Amniotic stem cell (primary cell): ENCODE results near the gene RNASEH1.
A peak's percentile ranks its signal among the peaks of the same experiment; 100 is the strongest.

Experiments used
- DNase-seq: peaks from one replicate; lab custom pipeline; 2025; lab: John Stamatoyannopoulos, UW

The RNASEH1 gene, protein sequence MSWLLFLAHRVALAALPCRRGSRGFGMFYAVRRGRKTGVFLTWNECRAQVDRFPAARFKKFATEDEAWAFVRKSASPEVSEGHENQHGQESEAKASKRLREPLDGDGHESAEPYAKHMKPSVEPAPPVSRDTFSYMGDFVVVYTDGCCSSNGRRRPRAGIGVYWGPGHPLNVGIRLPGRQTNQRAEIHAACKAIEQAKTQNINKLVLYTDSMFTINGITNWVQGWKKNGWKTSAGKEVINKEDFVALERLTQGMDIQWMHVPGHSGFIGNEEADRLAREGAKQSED

DNA sequence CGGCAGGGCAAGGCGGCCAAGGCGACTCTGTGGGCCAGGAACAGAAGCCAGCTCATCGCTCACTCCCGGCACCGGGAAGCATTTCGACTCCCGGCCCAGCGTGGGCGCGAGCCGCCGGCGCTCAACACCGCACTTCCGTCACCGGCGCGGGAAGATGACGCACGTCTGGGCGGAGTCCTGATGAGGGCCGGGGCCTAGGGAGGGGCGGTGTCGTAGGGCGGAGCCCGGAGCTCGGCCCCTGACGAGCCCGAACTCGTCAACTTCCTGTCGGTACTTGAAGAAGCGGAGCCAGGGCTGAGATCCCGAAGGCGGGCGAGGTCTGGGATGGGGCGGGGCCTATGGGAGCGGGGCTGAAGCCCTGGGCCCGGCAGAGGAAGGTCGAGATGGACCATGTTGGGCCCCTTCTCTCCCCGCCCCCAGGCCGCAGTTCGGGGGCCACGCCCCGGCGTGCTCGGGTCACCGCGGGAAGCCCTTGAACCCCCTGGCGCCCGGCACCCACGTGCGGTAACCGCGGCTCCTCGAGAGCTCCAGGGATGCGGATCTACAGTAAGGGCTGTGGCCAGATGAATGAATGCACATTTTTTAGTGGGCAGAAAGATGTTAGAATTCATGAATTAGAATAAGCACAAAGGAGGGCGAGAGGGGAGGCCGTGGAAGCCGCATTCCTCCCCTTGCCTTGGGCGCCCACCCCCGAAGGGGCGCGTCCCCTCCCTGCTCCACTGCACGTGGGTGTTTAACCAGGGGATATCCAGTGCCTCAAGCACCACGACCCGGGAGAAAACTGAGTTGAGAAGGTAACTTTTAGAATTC lies at the start of gene RNASEH1:
Gene RNASEH1 (minus strand): TSS at position 129 of the 810 bp plus-strand sequence. CDS start 73 bp downstream, at position 56.
- DNase-seq: peak; percentile 96

DNA sequence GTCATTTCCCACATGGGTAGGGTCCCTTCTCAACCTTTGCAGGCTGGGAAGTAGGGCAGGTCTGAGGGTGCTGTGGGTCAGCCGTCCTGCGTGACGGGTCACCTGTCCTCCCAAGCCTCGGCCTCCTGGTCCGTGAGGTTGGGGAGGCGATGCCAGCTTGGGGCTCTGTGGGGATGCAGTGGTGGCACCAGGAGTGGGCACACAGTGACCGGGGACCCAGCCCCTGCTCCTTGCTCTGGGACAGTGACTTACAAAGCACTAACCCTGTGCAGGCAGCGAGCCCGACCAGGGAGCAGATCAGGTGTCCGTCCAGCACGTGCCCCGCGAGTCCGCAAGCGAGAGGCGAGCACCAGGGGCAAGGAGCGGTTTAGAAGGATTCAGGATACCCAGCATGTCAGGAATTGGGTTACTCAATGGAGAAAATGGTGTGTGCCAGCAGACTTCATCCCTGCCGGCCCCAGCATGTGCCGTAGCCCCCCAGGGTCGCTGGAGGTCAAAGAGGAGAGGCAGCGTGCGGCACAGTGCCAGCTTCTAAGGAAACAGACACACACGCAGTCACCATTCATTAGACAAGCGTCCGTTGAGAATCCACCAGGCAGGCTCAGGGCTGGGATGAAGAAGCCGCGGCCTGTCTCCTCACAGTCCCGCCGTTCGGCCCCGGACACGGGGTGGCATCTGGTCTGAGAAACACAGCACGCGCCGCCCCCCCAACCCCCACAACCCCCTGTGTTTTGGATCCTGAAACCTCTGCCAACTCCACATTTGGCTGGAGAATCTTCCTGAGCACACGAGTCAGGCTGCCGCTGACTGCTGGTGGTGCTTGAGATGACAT lies 48.5 kb upstream of the RNASEH1 start:
- no peak for DNase-seq

- no peak for DNase-seq
Measured at GRCh38 chr2:3606028-3606369, 47.9 kb upstream of the RNASEH1 start.

- no peak for DNase-seq
Measured at GRCh38 chr2:3604991-3605961, 47.1 kb upstream of the RNASEH1 start.

DNA sequence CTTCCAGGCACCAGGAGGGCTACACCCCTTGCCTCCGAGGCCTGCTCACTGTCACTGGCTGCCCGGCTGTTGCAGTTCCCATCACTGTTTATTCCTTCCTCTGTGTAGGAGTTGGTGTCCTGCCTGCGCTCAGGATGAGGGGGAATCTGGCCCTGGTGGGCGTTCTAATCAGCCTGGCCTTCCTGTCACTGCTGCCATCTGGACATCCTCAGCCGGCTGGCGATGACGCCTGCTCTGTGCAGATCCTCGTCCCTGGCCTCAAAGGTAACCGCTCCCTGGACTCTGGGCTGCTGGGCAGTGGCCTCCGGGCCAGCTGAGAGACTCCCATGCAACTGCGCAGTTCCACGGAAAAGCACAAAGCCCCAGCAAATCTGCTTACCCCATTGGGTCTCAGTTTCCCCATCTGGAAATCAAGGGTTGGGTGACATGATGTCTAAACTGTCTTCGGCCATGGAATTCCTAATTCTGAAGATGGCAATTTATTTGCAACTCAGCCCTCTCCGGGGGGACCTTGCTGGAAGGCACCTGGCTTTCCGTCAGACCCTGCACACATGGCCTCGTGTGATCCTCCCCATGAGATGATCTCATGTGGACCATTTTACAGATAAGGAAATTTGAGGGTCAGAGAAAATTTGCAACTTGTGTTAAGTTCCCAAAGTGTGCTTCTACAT lies 46.2 kb upstream of the RNASEH1 start:
- no peak for DNase-seq

DNA sequence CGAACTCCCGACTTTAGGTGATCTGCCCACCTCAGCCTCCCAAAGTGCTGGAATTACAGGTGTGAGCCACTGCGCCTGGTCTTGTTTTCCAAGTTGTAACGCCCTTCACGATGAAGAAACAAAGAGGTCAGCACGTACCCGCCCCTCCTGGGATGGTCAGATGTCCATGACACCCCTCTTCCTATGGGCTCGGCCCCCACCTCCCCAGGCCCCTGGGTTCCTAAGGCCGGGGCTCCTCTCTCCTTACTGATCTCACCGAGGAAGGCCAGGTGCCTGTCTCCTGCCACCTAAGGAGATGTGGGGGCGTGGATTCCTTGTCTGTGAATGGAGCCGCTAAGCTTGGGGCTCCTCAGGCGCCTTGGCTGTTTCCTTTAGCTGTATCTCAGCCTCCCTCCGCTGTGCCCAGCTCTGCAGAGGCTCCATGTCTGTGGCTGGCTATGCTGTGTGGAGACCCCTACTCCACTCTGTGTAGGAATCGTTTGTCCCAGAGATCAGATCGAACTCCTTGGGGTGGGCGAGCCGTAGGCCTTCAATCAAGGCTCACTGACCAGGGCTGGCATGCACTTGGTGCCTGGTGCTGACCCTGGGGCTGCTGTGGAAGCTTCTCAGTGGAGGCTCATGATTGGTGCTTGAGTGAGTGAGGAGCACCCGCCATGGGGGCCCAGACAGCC lies 45.5 kb upstream of the RNASEH1 start:
- no peak for DNase-seq

GRCh38 chr2:3602553-3603339 lies 44.6 kb upstream of the RNASEH1 start:
- no peak for DNase-seq

DNA sequence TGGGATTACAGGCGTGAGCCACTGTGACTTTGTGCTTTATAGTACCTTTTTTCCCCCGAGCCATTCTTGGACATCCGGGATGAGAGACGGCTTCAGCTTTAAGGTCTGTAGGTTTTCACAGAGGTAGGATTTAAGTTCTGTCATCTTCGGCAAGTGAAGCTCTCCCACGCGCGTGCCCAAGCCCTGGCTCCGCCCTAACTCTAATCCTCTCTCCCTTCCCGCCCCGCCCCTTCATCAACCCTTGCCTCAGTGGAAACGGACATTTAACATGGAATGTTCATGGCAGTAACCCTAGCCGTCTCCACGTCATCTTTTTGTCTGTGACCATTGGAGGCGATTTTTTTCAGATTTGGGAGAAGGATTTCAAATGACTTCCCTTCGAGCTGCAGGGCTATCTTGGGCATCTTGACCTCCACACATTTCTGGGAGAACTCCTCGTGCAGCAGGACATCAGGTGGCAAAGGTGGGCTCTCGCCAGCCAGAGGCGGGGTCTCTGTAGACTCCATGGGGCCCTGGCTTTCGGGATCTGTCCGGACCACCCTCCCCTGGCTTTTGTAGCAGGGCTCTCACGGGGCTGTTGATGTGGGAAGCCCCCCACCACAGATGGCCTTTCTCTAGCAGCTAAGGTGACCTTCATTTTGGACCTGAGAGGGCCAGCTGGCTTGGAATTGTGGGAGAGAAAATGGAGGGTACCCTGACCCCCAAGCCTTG lies 43.6 kb upstream of the RNASEH1 start:
- DNase-seq: no peak

DNA sequence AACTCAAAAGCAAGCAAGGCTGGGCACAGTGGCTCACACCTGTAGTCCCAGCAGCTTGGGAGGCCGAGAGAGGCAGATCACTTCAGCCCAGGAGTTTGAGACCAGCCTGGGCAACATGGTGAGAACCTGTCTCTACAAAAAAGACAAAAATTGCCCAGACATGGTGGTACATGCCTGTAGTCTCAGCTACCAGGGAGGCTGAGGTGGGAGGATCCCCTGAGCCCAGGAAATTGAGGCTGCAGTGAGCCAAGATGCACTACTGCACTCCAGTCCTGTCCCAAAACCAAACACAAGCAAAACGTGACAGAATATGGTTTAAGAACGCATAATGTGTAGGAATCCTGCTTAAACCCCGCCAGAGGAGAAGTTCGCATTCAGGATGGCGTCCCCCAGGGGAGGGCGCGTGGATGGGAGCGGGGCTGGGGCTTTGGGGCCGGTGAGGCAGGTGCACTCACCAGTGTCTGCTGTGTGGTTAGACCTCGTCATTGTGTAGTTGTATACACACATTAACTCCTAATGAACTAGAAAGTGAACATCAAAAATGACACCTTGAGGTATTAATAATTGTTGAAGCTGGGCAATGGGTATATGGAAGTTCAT lies 42.2 kb upstream of the RNASEH1 start:
- DNase-seq: no peak

DNA sequence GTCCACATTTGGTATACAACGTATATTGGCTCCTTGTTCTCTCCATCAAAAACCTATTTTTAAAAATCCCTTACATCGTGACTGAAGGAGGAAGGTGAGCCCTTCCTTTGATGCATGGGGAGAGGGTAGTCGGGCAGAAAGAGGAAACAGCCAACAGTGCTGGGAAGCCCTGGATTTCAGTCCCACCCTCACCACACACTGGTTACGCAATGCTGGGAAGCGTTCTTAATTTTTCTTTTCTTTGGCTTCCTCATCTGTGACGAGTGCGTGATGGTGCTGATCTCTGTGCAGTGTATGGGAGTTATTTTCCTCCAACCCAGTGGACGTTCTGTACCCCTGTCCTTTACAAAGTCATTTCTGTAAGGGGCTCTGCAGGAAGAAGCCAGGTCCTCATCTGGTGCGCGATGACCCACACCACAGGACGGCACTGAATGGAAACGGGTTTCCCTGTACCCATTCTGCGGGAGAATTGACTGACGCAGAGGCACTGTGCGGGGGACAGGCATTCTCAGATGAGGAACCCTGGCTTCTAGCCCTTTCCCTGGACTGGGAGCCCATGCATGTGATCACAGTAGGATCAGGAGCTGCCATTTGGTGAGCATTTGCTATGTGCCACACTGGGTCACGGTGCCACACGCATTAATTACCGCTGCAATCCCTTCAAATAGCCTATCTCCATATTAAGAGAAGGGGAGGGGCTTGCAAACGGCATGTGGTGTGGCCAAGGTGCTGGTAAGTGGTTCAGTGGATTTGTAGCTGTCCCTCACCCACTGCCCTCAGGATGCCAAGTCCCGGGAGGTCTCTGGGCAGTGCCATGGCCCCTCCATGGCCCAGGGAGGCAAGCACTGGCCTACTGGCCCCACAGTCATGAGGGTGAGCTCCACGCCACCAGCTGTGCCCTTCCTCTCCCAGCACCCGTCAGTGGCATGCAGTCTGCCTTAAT lies 41.0 kb upstream of the RNASEH1 start:
- DNase-seq: no peak

- no peak for DNase-seq
Measured at GRCh38 chr2:3598197-3598910, 40.2 kb upstream of the RNASEH1 start.

GRCh38 chr2:3597567-3597966 lies 39.4 kb upstream of the RNASEH1 start:
- DNase-seq: no peak

DNA sequence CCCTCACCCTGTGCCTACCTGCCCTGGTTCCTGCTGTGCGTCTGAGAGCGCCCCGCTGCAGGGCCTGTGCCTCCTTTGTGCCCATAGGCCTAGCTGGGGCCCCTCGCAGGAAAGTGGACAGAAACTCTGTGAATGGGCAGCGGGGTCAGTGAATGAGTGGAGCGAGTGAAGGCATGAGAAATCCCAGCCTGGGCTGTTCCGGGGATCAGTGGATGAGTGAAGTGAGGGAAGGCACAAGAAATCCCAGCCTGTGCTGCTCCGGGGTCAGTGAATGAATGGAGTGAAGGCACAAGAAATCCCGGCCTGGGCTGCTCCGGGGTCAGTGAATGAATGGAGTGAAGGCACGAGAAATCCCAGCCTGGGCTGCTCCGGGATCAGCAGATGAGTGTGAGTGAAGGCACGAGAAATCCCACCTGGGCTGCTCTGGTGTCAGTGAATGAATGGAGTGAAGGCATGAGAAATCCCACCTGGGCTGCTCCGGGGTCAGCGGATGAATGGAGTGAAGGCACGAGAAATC lies 38.8 kb upstream of the RNASEH1 start:
- DNase-seq: no peak

- no peak for DNase-seq
Measured at GRCh38 chr2:3595985-3596384, 37.9 kb upstream of the RNASEH1 start.

DNA sequence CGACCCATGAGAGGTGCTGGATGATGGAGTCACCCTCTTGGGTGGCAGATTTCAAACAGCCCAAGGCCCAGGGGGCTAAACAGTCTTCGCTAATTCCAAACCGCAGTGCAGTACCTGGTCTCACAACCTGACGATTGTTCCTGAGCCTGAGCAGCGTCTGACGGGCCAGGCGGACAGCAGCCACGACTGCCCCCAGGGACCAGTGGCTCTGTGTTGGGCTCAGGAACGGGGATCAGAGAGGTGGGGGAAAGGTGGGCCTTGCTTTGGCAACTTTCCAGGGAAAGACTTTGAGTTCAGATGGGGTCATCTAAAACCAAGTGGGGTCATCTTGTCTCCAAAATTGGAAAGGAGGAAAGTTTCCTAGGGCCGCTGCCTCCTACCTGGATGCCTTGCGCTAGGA lies 37.3 kb upstream of the RNASEH1 start:
- no peak for DNase-seq

DNA sequence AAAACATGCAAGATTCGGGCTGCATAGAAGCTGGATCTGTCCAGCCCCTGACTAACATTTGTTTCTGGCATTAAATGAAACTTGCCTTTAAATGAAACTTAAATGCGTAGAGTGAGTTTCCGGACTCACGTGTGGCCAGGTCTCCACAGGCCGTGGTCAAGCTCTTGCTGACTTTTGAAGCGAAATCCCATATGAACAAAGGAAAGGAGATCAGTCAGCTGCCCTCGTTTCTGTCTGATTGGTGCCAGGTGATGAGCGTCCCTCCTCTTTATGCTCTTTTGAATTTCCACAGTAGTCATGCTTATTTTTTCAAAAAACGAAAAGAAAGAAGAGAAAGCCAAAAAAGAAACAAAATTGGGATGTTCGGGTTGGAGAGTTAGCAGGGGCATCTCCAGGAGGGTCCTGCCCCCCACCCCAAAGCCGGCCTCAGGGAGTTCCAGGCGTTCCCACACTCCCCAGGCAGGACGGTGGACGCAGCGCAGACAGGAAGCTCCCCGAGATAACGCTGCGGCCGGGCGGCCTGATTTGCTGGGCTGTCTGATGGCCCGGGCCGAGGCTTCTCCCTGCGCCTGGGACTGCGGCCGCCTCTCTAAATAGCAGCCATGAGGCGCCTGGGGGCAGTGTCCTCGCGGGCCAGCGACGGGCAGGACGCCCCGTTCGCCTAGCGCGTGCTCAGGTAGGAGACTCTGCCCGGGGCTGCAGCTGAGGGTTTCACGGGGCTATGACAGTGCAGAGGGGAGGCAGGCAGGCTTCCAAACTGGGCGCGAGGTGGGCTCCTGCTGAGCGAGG lies 36.6 kb upstream of the RNASEH1 start, which contains the start of gene COLEC11:
Gene COLEC11 (plus strand): TSS at position 620 of the 789 bp plus-strand sequence. CDS start 9,229 bp downstream, outside the sequence.
- no peak for DNase-seq
